ENCODE results near the gene ABCF3.

DNA sequence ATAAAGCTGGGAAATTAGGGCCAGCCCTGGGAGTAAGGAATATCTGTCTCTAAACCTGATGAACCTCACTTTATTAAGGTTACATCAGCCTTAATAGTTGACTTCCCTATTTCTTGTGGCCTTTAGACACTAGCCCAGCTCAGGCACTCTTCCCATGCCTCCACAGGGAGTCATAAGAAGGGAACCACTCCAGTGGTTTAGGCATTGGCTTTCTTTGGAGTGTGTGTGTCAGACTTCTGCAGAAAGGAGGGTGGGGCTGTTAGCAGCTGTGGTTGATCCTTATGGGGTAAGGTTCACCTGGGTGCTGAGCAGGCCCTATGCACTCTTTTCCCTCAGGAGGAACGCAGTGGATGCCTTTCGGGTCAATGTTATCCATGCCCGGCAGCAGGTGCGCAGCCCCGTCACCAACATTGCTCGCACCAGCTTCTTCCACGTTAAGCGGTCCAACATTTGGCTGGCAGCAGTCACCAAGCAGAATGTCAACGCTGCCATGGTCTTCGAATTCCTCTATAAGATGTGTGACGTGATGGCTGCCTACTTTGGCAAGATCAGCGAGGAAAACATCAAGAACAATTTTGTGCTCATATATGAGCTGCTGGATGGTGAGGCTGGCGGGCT lies 7.4 kb upstream of the ABCF3 start:
- TF ChIP-seq, protein P1, sequence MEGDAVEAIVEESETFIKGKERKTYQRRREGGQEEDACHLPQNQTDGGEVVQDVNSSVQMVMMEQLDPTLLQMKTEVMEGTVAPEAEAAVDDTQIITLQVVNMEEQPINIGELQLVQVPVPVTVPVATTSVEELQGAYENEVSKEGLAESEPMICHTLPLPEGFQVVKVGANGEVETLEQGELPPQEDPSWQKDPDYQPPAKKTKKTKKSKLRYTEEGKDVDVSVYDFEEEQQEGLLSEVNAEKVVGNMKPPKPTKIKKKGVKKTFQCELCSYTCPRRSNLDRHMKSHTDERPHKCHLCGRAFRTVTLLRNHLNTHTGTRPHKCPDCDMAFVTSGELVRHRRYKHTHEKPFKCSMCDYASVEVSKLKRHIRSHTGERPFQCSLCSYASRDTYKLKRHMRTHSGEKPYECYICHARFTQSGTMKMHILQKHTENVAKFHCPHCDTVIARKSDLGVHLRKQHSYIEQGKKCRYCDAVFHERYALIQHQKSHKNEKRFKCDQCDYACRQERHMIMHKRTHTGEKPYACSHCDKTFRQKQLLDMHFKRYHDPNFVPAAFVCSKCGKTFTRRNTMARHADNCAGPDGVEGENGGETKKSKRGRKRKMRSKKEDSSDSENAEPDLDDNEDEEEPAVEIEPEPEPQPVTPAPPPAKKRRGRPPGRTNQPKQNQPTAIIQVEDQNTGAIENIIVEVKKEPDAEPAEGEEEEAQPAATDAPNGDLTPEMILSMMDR (IDR thresholded peaks at IDR 0.05) = no peak
- TF ChIP-seq POLR2A (IDR thresholded peaks at IDR 0.05) = no peak
- no peak for TF ChIP-seq POLR2AphosphoS5 (IDR thresholded peaks at IDR 0.05)
- TF ChIP-seq EP300 (IDR thresholded peaks at IDR 0.05; ENCODE audit: low read depth) = no peak
